Memory B cell (primary cell): ENCODE results near the gene CELA2B.
"Not testable (repeated sequence)": the region's sequence is repeated elsewhere in the genome, so short reads cannot be mapped to it uniquely, and the experiment has no call there.

Experiments
- ATAC-seq: fragments of 150-1000 bp; cut with Tn5 transposase; 2 replicates; pipeline ENCODE4 v1.10.0; 2021; ENCODE audit warnings: low read depth, mild to moderate bottlenecking, moderate library complexity
- DNase-seq, 2 donors: peaks; one replicate each; pipeline ENCODE4 v3.0.0; 2022; ENCODE audit warnings: low spot score in 2 of 2
- H3K27ac Mint-ChIP-seq: one replicate; pipeline ENCODE4 v1.8.0; 2022; ENCODE audit warnings: mild to moderate bottlenecking, moderate library complexity, mixed read lengths
- H3K27me3 Mint-ChIP-seq: one replicate; pipeline ENCODE4 v1.8.0; 2022; ENCODE audit warnings: mixed read lengths
- H3K36me3 Mint-ChIP-seq: one replicate; pipeline ENCODE4 v1.8.0; 2022; ENCODE audit warnings: mild to moderate bottlenecking, mixed read lengths
- H3K4me1 Mint-ChIP-seq: one replicate; pipeline ENCODE4 v1.8.0; 2022; ENCODE audit warnings: mixed read lengths
- H3K4me3 Mint-ChIP-seq: one replicate; pipeline ENCODE4 v1.8.0; 2022; ENCODE audit warnings: mild to moderate bottlenecking, moderate library complexity, mixed read lengths
- H3K9me3 Mint-ChIP-seq: one replicate; pipeline ENCODE4 v1.8.0; 2022; ENCODE audit warnings: mixed read lengths

CELA2B gene

DNA sequence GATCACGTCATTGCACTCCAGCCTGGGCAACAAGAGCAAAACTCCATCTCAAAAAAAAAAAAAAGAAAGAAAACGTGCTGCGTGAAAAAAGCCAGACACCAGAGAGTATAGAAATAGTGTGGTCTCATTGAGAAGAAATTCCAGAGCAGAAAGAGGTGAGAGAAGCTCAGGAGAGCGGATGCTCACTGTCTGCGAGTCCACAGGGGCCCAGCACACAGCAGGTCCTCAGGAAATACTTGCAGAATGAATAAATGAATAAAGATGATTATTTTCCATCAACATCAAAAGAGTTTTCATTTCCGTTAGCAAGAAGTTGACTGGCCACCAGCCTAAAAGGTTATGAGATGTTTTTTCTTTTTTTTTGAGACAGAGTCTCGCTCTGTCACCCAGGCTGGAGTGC is 33.7 kb downstream of the CELA2B start:
- Mint-ChIP-seq H3K4me3 (no peak overlapping the region), H3K27me3 (no peaks in the 10 kb centered on the region), H3K9me3 (no peaks in the 10 kb centered on the region), H3K36me3 (peaks cover 13% of the 10 kb centered on the region), H3K4me1 (peaks cover 4% of the 10 kb centered on the region), H3K27ac (no peak overlapping the region)
- DNase-seq (no peak), ATAC-seq (no peak)

DNA sequence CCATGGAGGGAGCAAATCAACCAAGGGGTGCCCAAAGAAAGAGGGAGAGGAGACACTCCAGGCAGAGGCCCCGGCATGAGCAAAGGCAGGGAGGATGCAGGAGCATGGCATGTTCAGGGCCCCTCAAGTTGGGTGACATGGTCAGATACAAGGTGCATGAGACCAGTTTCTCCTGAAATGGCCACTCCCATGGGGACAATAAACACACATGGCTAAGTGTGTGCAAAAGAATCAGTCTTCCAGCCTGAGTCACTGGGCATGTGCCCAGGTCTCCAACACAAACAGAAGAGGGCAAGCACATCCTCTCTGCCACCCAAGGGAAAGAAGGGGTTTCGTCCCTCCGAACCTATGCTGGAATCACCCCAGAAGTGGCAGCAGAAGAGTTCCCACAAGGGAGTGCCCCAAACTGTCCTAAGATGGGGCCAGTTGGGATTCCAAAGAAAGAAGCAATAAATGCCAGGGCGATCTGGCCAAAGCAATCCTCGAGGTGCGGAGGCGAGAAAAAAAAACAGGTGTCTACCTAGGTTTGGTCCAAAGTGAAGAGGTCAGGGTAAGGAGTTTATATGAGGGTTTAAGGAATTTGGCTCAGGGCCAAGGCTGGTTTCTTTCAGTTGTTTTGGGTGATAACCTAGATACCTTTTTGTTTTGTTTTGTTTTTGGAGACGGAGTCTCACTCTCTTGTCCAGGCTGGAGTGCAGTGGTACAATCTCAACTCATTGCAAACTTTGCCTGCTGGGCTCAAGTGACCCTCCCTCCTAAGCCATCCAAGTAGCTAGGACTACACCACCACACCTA is 34.9 kb downstream of the CELA2B start:
- ATAC-seq (no peak), DNase-seq (no peak)
- no peak overlapping the region for H3K27ac Mint-ChIP-seq
- H3K27me3 Mint-ChIP-seq: no peaks in the 10 kb centered on the region
- no peaks in the 10 kb centered on the region for H3K9me3 Mint-ChIP-seq
- H3K4me3 Mint-ChIP-seq: no peak overlapping the region
- peaks cover 14% of the 10 kb centered on the region for H3K36me3 Mint-ChIP-seq
- peaks cover 12% of the 10 kb centered on the region for H3K4me1 Mint-ChIP-seq

DNA sequence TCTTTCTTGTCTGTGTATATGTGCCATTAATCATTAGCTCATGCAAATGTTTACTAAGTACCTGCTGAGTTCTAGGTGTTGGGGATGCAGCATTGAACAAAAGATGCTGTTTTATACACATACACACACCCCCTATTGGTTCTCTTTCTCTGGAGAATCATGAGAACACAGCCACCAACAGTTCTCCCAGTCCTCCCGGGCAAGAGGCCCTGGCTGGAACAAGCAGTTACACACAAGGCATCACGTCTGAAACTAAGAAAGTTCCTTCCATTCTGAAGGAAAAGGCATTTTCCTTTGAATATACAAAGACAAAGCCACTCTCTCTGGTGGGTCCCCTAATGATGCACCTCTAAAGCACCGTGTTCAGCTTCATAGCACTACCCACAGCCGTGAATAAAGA is 37.3 kb downstream of the CELA2B start:
- Mint-ChIP-seq H3K27me3 (no peaks in the 10 kb centered on the region), H3K4me3 (no peak overlapping the region), H3K4me1 (peaks cover 21% of the 10 kb centered on the region)

DNA sequence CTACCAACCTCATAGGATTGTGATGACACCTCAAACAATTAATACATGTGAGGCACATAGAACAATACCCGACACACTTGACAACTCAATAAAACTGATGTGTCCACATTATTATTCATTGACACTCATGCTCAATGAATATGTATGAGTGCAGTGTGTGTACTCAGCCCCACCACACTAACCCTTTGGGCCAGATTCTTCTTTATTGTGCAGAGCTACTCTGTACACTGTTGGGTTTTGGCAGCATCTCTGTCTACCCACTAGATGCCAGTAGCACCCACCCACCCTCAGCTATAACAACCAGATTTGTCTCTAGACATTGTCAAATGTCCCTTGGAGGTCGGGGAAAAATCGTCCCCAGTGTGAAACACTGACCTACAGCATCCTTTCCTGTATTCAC is 38.0 kb downstream of the CELA2B start:
- Mint-ChIP-seq H3K4me3 (no peak overlapping the region), H3K27me3 (no peaks in the 10 kb centered on the region), H3K36me3 (peaks cover 27% of the 10 kb centered on the region), H3K4me1 (peaks cover 19% of the 10 kb centered on the region), H3K27ac (no peak overlapping the region), H3K9me3 (no peaks in the 10 kb centered on the region)
- DNase-seq (no peak), ATAC-seq (no peak)

More for the DNA sequence above, 37.3 kb downstream of the CELA2B start:
- H3K27ac Mint-ChIP-seq: no peak overlapping the region
- no peak for DNase-seq
- peaks cover 28% of the 10 kb centered on the region for H3K36me3 Mint-ChIP-seq
- no peak for ATAC-seq
- no peaks in the 10 kb centered on the region for H3K9me3 Mint-ChIP-seq

DNA sequence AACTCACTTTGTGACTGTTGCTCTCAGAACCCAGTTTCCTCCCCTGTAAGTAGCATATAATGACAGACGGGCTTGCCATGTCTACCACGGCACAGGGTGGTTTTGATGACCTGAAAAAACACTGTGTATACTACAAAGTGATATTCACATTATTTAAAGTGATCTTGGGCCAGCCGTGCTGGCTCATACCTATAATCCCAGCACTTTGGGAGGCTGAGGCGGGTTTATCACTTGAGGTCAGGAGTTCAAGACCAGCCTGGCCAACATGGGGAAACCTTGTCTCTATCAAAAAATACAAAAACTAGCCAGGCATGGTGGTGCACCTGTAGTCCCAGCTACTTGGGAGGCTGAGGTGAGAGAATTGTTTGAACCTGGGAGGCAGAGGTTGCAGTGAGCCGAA is 38.7 kb downstream of the CELA2B start:
- not testable (repeated sequence) for DNase-seq, H3K4me3 Mint-ChIP-seq, H3K27ac Mint-ChIP-seq, ATAC-seq, H3K9me3 Mint-ChIP-seq, H3K27me3 Mint-ChIP-seq
- H3K4me1 Mint-ChIP-seq: peaks cover 19% of the 10 kb centered on the region
- H3K36me3 Mint-ChIP-seq: peaks cover 27% of the 10 kb centered on the region

DNA sequence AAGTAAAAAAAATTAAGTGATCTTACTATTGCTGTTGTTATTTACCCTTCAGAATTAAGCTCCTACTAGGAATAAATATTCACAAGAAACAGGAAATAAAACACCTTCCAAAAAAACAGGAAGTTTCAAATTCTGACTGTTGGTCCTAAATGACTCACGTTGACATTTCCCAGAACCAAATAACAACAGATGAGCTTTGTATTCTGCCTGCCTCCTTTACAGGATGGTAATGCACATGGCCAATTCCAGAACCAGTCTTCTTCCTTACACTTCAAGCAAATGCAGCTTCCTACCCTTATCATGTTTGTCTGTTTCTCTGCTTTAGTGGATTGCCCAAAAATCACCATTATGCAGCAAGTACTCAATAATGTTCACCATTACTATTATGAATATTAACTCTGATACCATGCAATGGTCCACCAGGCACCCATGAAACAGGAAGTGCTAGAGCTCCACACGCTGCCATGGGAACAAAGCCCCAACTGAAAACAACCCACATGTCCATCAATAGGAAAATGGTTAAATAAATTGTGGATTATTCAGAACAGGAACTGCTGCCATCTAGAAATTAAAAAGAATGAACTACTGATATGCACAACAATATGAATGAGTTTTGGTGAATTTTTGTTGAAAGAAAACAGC is 39.2 kb downstream of the CELA2B start:
- H3K4me1 Mint-ChIP-seq: peaks cover 22% of the 10 kb centered on the region
- DNase-seq (no peak), ATAC-seq (peak; percentile 78)
- H3K9me3 Mint-ChIP-seq: no peaks in the 10 kb centered on the region
- H3K36me3 Mint-ChIP-seq: peaks cover 27% of the 10 kb centered on the region
- no peak overlapping the region for H3K4me3 Mint-ChIP-seq
- H3K27me3 Mint-ChIP-seq: no peaks in the 10 kb centered on the region
- H3K27ac Mint-ChIP-seq: peak overlapping the region; percentile 84

DNA sequence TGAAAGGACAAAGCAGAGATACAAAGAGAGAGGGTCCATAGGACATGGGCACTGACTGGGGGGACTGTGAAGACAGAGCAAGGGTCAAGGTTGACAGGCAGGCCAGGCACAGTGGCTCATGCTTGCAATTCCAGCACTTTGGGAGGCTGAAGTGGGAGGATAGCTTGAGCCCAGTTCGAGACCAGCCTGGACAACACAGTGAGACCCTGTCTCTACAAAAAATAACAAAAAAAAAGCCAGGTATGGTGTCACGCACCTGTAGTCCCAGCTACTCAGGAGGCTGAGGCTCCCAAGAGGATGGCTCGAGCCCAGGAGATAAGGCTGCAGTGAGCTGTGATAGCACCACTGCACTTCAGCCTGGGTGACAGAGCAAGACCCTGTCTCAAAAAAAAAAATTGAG is 43.7 kb downstream of the CELA2B start:
- Mint-ChIP-seq H3K4me1 (peaks cover 36% of the 10 kb centered on the region), H3K9me3 (no peaks in the 10 kb centered on the region), H3K4me3 (no peak overlapping the region), H3K27ac (no peak overlapping the region), H3K27me3 (no peaks in the 10 kb centered on the region), H3K36me3 (peaks cover 19% of the 10 kb centered on the region)
- ATAC-seq (no peak), DNase-seq (no peak)

DNA sequence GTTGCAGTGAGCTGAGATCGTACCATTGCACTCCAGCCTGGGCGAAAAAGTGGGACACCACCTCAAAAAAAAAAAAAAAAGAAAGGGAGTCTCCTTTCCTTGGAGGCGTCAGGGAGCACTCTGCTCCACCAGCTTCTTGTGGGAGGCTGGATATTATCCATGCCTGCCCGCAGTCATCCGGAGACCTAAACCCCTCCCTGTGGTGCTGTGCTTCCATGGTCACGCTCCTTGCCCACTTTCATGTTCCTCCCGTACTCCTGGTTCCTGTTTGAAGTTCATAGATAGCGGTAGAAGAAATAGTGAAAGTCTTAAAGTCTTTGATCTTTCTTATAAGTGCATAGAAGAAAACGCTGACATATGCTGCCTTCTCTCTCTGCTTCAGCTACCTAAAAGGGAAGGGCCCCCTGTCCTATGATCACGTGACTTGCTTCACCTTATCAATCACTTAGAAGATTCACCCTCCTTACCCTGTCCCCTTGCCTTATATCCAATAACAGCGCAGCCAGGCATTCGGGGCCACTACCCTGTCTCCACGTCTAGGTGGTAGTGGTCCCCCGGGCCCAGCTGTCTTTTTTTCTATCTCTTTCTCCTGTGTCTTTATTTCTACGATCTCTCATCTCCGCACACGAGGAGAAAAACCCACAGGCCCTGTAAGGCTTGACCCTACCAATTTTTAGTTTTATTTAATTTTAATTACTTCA is 45.5 kb downstream of the CELA2B start:
- not testable (repeated sequence) for DNase-seq, ATAC-seq, H3K4me3 Mint-ChIP-seq, H3K27ac Mint-ChIP-seq, H3K9me3 Mint-ChIP-seq, H3K27me3 Mint-ChIP-seq
- Mint-ChIP-seq H3K36me3 (peaks cover 16% of the 10 kb centered on the region), H3K4me1 (peaks cover 41% of the 10 kb centered on the region)

DNA sequence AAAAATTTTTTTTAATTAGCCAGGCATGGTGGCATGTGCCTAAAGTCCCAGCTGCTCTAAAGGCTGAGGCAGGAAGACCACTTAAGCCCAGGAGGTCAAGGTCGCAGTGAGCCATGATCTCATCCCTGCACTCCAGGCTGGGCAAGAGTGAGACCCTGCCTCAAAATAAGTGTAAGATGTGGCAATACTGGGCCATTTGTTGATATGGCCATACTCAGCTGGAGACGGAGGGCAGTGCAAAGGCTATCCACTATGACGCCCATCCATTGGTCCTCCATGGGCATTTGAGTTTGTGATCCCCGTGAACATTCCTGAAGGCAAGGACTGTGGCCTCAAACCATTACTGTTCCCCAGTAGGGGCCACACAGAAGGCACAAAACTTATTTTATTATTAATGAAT is 46.6 kb downstream of the CELA2B start:
- Mint-ChIP-seq H3K4me3 (no peak overlapping the region), H3K36me3 (peaks cover 6% of the 10 kb centered on the region), H3K27me3 (no peaks in the 10 kb centered on the region), H3K4me1 (peaks cover 38% of the 10 kb centered on the region), H3K9me3 (no peaks in the 10 kb centered on the region), H3K27ac (no peak overlapping the region)
- ATAC-seq (no peak), DNase-seq (no peak)

DNA sequence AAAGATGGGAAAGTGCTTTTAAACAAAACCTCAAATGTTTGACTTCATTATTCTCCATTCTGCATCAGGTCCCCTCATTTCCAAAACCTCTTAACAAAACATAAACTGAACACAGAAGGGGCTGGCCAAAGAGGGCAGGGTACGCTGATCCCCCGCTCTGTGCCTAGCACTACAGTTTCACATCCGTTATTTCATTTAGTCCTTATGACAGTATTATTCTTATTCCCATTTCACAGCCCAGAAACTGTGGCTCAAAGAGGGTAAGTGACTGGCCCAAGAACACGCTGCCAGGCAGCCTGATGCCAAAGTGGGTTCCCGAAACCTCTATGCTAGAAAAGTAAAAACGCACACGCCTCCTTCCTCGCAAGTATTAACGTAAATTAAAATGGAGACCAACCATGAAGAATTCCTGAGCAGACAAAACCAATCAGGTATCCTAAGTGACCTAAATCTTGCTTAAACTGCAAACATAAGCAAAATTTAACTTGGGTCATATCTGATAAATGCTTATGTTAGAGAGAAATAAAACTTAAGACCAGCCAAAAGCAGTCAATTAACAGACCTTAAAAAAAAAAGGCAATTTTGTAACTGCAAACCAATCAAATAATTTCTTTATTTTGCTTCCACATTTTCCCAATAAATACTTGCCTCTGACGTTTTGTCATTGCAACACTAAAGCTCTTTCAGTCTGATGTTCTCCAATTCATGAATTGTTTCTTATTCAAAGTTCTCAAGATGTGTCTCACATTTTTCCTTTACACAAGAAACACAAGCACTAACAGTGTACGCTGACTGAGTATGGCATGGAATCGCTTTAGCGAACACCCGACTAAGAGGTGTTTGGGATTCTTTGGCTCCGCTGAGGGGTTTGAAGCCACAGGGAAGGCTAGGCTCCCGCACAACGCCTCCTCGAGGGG is 47.5 kb downstream of the CELA2B start:
- H3K27me3 Mint-ChIP-seq: no peaks in the 10 kb centered on the region
- H3K4me3 Mint-ChIP-seq: peak overlapping the region; percentile 94
- H3K36me3 Mint-ChIP-seq: peaks cover 2% of the 10 kb centered on the region
- peaks cover 40% of the 10 kb centered on the region for H3K4me1 Mint-ChIP-seq
- ATAC-seq: no peak
- peak overlapping the region; percentile 96 for H3K27ac Mint-ChIP-seq
- no peak for DNase-seq
- H3K9me3 Mint-ChIP-seq: no peaks in the 10 kb centered on the region

DNA sequence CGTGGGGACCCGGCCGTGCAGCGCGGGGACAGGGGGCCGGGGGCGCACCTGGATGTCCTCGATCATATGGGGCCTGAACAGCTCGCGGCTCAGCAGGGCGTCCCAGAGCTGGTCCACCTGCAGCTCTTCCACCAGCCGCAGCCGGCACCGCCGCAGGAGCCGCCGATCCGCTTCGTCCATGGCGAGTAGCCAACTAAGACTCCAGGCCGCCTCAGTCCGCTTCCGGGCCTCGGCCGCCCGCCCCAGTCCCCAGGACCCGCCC is 48.0 kb downstream of the CELA2B start, which contains the start of gene CASP9:
TSS of gene CASP9 (minus strand) at position 195 of the 262 bp plus-strand sequence. CDS start at position 180, 15 bp downstream.
- H3K4me3 Mint-ChIP-seq: peak within 1 kb of the TSS; percentile 94
- peaks cover 44% of the 10 kb centered on the region for H3K4me1 Mint-ChIP-seq
- DNase-seq (no peak), ATAC-seq (no peak)
- no peaks in the 10 kb centered on the region for H3K9me3 Mint-ChIP-seq
- H3K27me3 Mint-ChIP-seq: no peaks in the 10 kb centered on the region
- peak within 1 kb of the TSS; percentile 96 for H3K27ac Mint-ChIP-seq
- peaks cover 2% of the 10 kb centered on the region for H3K36me3 Mint-ChIP-seq

DNA sequence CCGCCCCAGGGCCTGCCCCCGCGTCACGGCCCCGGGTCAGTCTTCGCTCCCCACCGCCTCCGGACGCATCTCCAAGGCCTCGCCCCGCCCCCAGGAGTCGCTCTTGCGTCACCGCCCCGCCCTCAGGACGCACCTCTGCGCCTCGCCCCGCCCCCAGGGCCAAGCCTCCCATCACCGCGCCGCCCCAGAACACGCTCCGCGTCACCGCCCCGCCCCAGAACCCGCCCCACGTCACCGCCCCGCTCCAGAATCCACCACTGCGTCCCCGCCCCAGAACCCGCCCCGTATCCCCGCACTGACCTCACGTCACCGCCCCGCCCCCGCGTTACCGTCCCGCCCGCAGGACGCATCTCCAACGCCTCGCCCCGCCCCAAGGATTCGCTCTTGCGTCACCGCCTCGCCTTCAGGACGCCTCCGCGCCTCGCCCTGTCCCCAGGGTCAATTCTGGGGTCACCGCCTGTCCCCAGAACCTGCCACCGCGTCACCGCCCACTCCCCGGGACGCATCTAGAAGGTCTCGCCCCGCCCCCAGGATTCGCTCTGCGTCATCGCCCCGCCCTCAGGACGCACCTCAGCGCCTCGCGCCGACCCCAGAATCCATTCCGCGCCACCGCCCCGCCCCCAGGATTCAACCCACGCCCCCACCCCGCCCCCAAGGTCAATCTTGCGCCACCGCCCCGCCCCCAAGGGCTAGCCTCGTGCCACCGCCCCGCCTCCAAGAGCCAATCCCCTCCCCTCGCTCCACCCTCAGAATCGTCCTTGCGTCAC is 48.6 kb downstream of the CELA2B start:
- H3K4me1 Mint-ChIP-seq: peaks cover 42% of the 10 kb centered on the region
- peak overlapping the region; percentile 94 for H3K4me3 Mint-ChIP-seq
- H3K36me3 Mint-ChIP-seq: peaks cover under 1% of the 10 kb centered on the region
- DNase-seq (peak; percentile 99 to 100), ATAC-seq (peak; percentile 52)
- peak overlapping the region; percentile 96 for H3K27ac Mint-ChIP-seq
- H3K9me3 Mint-ChIP-seq: no peaks in the 10 kb centered on the region
- no peaks in the 10 kb centered on the region for H3K27me3 Mint-ChIP-seq
